Fibroblast of lung (primary cell): ENCODE results near the gene CH25H.

ENCODE experiments used
- EZH2 ChIP-seq: IDR thresholded peaks from 2 replicates; pipeline ENCODE4 v1.5.1; 2012; ENCODE audit warnings: low read length, control low read depth, mild to moderate bottlenecking; ENCODE audit errors: missing control alignments
- TF ChIP-seq, protein P1 (sequence below), 2 donors: IDR thresholded peaks in 1 of 2; conservative IDR thresholded peaks in 1 of 2; 1 replicate in 1 of 2; 2 replicates in 1 of 2; pipeline ENCODE4 v1.5.1; 2011 to 2012; ENCODE audit warnings: low read length in 2 of 2, control low read depth in 1 of 2, inconsistent platforms in 1 of 2, low read depth in 1 of 2, mild to moderate bottlenecking in 1 of 2

DNA sequence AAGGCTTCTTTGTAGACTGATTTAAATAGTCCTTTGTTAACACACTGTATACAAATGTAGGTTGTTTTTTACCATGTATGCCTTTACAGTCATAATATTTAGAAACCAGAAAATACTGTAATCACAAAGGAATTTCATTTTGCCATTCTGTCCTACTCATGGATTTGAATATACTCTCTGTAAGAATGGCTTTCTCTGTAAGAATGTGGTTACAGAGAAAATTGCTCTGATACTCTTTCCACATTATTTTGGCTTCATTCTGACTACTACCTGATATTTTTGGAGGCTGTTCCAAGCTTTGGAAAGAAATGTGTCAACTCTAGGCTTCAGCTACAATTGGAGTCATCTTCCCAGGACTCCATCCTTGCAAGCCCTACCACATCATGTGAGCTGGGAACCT is 23.5 kb downstream of the CH25H start:
- TF ChIP-seq EZH2 = no peak
- TF ChIP-seq, protein P1, sequence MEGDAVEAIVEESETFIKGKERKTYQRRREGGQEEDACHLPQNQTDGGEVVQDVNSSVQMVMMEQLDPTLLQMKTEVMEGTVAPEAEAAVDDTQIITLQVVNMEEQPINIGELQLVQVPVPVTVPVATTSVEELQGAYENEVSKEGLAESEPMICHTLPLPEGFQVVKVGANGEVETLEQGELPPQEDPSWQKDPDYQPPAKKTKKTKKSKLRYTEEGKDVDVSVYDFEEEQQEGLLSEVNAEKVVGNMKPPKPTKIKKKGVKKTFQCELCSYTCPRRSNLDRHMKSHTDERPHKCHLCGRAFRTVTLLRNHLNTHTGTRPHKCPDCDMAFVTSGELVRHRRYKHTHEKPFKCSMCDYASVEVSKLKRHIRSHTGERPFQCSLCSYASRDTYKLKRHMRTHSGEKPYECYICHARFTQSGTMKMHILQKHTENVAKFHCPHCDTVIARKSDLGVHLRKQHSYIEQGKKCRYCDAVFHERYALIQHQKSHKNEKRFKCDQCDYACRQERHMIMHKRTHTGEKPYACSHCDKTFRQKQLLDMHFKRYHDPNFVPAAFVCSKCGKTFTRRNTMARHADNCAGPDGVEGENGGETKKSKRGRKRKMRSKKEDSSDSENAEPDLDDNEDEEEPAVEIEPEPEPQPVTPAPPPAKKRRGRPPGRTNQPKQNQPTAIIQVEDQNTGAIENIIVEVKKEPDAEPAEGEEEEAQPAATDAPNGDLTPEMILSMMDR (conservative IDR thresholded peaks at IDR 0.05 in 1 of 2, IDR thresholded peaks at IDR 0.05 in 1 of 2; ENCODE audit: low read depth in 1 of 2, low read length in 2 of 2) = no peak
